Heart left ventricle (tissue), 13 donors: Measurements from ENCODE around the gene DHX9.
"Not testable (repeated sequence)": the region's sequence is repeated elsewhere in the genome, so short reads cannot be mapped to it uniquely, and the experiment has no call there.

Experiments used
- POLR2A ChIP-seq, 2 donors: fragments of 450-650 bp; IDR thresholded peaks; one replicate each; pipeline ENCODE4 v1.6.1; 2017; ENCODE audit warnings: antibody characterized with exemption in 2 of 2, mild to moderate bottlenecking in 2 of 2, moderate library complexity in 2 of 2
- TF ChIP-seq, protein P1 (sequence below), 12 donors: fragments of 200-600 bp; sonication (generic) in 4 of 12; IDR thresholded peaks; one replicate each; pipeline versions ENCODE4 v1.5.0 to v1.8.0; 2018 to 2022; ENCODE audit warnings: antibody characterized with exemption in 12 of 12, mild to moderate bottlenecking in 5 of 12
- donor health status: ischemic (EF 13 %, LVEDD 7.1; RV severe dilation, severe dysfunction).
- donor health status: DM: no; HTN: yes; CAD: no.
- donor health status: DM: no; HTN: no; CAD: no.
- donor health status: ischemic (EF 25% LVEDD 6.9; RV normal size, moderate dysfunction).
- donor health status: ischemic (EF 25% LVEDD 5.7; RV mildly dilated, moderate dysfunction).
- donor health status: ischemic (EF 35%, LVEDD 5.7; RV mildly dilated, moderate dysfunction).
- donor health status: nonischemic (EF 11% LVEDD 7.7; RV severe dilation, severe dysfunction).
- donor health status: DM: yes; HTN: yes; CAD: no.
- donor health status: PGD.
- donor health status: ischemic (EF 29% LVEDD 5.4; RV normal size, mild dysfunction).
- donor health status: nonischemic (EF 23%, LVEDD 6.1; RV moderate dilation, normal function).

DNA sequence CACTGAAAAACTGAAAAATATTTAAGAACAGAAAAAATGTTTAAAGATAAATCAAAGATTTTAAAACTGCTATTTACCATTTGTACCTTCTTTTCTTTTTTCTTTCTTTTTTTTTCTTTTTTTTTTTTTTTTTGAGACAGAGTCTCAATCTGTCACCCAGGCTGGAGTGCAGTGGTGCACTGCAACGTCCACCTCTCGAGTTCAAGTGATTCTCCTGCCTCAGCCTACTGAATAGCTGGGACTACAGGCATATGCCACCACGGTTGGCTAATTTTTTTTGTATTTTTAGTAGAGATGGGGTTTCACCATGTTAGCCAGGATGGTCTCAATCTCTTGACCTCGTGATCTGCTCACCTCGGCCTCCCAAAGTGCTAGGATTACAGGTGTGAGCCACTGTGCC lies 62.8 kb downstream of the DHX9 start:
- TF ChIP-seq, protein P1, sequence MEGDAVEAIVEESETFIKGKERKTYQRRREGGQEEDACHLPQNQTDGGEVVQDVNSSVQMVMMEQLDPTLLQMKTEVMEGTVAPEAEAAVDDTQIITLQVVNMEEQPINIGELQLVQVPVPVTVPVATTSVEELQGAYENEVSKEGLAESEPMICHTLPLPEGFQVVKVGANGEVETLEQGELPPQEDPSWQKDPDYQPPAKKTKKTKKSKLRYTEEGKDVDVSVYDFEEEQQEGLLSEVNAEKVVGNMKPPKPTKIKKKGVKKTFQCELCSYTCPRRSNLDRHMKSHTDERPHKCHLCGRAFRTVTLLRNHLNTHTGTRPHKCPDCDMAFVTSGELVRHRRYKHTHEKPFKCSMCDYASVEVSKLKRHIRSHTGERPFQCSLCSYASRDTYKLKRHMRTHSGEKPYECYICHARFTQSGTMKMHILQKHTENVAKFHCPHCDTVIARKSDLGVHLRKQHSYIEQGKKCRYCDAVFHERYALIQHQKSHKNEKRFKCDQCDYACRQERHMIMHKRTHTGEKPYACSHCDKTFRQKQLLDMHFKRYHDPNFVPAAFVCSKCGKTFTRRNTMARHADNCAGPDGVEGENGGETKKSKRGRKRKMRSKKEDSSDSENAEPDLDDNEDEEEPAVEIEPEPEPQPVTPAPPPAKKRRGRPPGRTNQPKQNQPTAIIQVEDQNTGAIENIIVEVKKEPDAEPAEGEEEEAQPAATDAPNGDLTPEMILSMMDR (IDR thresholded peaks at IDR 0.05): not testable (repeated sequence)
- not testable (repeated sequence) for TF ChIP-seq POLR2A (IDR thresholded peaks at IDR 0.05)
